ENCODE measurements around the gene OSCP1.

Gene OSCP1

DNA sequence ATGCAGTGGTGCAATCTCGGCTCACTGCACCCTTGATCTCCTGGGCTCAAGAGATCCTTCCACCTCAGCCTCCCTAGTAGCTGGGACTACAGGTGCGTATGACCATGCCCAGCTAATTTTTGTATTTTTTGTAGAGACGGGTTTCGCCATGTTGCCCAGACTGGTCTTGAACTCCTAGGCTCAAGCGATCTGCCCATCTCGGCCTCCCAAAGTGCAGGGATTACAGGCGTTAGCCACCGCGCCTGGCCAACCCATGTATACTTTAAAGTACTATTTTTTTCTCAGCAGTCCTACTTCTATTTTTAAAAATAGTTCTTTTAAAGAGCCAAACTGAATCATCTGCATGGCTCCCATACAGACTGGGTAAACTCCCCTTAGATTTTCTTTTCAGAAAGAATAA is 68.0 kb downstream of the OSCP1 start:
- DNase-seq (ENCODE audit: extremely low read depth, insufficient read length), result no peak
- H3K4me3 ChIP-seq (replicated peaks; ENCODE audit: low read depth, low read length), result no peak overlapping the region
- TF ChIP-seq, protein P1, sequence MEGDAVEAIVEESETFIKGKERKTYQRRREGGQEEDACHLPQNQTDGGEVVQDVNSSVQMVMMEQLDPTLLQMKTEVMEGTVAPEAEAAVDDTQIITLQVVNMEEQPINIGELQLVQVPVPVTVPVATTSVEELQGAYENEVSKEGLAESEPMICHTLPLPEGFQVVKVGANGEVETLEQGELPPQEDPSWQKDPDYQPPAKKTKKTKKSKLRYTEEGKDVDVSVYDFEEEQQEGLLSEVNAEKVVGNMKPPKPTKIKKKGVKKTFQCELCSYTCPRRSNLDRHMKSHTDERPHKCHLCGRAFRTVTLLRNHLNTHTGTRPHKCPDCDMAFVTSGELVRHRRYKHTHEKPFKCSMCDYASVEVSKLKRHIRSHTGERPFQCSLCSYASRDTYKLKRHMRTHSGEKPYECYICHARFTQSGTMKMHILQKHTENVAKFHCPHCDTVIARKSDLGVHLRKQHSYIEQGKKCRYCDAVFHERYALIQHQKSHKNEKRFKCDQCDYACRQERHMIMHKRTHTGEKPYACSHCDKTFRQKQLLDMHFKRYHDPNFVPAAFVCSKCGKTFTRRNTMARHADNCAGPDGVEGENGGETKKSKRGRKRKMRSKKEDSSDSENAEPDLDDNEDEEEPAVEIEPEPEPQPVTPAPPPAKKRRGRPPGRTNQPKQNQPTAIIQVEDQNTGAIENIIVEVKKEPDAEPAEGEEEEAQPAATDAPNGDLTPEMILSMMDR (IDR thresholded peaks at IDR 0.05; ENCODE audit: insufficient read depth, low read length, poor library complexity, severe bottlenecking), result no peak
- H3K36me3 ChIP-seq (ENCODE audit: control insufficient read depth, insufficient read depth, low read length), result peaks cover 4% of the 10 kb centered on the region; the same call in 1 of the 2 replicates
- no peaks in the 10 kb centered on the region for H3K27me3 ChIP-seq (replicated peaks; ENCODE audit: control insufficient read depth, insufficient read depth, low read length)

- TF ChIP-seq, protein P1 (IDR thresholded peaks at IDR 0.05; ENCODE audit: insufficient read depth, low read length, poor library complexity, severe bottlenecking), result no peak
- Histone ChIP-seq H3K27me3 (replicated peaks; ENCODE audit: control insufficient read depth, insufficient read depth, low read length) (no peaks in the 10 kb centered on the region), H3K4me3 (replicated peaks; ENCODE audit: low read depth, low read length) (no peak overlapping the region), H3K36me3 (ENCODE audit: control insufficient read depth, insufficient read depth, low read length) (peaks cover 4% of the 10 kb centered on the region; the same call in 1 of the 2 replicates)
- no peak for DNase-seq (ENCODE audit: extremely low read depth, insufficient read length)
Observed at GRCh38 chr1:36381405-36381804, 68.8 kb downstream of the OSCP1 start.

- H3K27me3 ChIP-seq (replicated peaks; ENCODE audit: control insufficient read depth, insufficient read depth, low read length), result no peaks in the 10 kb centered on the region
- H3K36me3 ChIP-seq (ENCODE audit: control insufficient read depth, insufficient read depth, low read length), result peaks cover 4% of the 10 kb centered on the region; the same call in 1 of the 2 replicates
- no peak overlapping the region for H3K4me3 ChIP-seq (replicated peaks; ENCODE audit: low read depth, low read length)
- DNase-seq (ENCODE audit: extremely low read depth, insufficient read length), result no peak
- TF ChIP-seq, protein P1 (IDR thresholded peaks at IDR 0.05; ENCODE audit: insufficient read depth, low read length, poor library complexity, severe bottlenecking), result no peak
Observed at GRCh38 chr1:36380782-36381181, 69.5 kb downstream of the OSCP1 start.

DNA sequence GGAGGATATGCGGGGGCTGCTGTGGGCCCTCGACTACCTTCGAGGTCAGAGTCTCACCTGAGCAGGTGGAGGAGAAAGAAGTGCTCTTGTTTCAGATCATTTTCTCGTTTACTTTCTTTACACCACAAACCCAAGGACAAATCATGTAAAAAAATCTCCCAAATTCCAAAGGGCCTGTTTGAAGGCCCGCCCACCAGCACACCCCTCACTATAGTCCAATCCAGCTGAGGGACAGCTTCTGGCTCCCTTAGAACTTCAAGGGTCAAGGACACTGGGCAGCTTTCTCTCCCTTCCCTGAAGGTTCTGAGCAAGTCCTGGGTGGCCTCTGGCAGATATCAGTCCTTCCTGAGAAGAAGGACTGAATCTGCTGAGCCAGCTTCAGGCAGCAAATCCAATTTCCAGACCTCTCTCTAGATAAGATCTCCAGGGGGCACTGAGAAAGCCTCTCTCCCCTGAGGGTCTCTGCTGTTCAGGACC is 70.1 kb downstream of the OSCP1 start:
- TF ChIP-seq, protein P1 (IDR thresholded peaks at IDR 0.05; ENCODE audit: insufficient read depth, low read length, poor library complexity, severe bottlenecking), result no peak
- no peak for DNase-seq (ENCODE audit: extremely low read depth, insufficient read length)

GRCh38 chr1:36377791-36378492 is 72.3 kb downstream of the OSCP1 start:
- Histone ChIP-seq H3K4me3 (replicated peaks; ENCODE audit: low read depth, low read length) (no peak overlapping the region), H3K36me3 (ENCODE audit: control insufficient read depth, insufficient read depth, low read length) (peaks cover 4% of the 10 kb centered on the region; the same call in 1 of the 2 replicates), H3K27me3 (replicated peaks; ENCODE audit: control insufficient read depth, insufficient read depth, low read length) (no peaks in the 10 kb centered on the region)
- TF ChIP-seq, protein P1 (IDR thresholded peaks at IDR 0.05; ENCODE audit: insufficient read depth, low read length, poor library complexity, severe bottlenecking), result no peak
- DNase-seq (ENCODE audit: extremely low read depth, insufficient read length), result no peak

More for the DNA sequence above, 70.1 kb downstream of the OSCP1 start:
- H3K36me3 ChIP-seq (ENCODE audit: control insufficient read depth, insufficient read depth, low read length), result peaks cover 4% of the 10 kb centered on the region; the same call in 1 of the 2 replicates
- H3K27me3 ChIP-seq (replicated peaks; ENCODE audit: control insufficient read depth, insufficient read depth, low read length), result no peaks in the 10 kb centered on the region
- H3K4me3 ChIP-seq (replicated peaks; ENCODE audit: low read depth, low read length), result no peak overlapping the region
